BLaER1 treated with 17β-estradiol and CSF1 and Interleukin-3, amounts not matched to agents 10 nM and 100 nM (cell line): ENCODE measurements around the gene GAPDHS.

Experiments
- H3K27ac ChIP-seq, 11 experiments: shearing (Covaris generic); formaldehyde crosslinking; 2 replicates each; pipeline ENCODE4 v1.8.1; 2022
- H3K27me3 ChIP-seq, 11 experiments: shearing (Covaris generic); formaldehyde crosslinking; 2 replicates each; pipeline ENCODE4 v1.8.1; 2022
- H3K36me3 ChIP-seq, 11 experiments: shearing (Covaris generic); formaldehyde crosslinking; 2 replicates each; pipeline ENCODE4 v1.8.1; 2022
- H3K4me1 ChIP-seq, 10 experiments: shearing (Covaris generic); formaldehyde crosslinking; 2 replicates each; pipeline ENCODE4 v1.8.1; 2022
- H3K4me2 ChIP-seq, 11 experiments: shearing (Covaris generic); formaldehyde crosslinking; 2 replicates each; pipeline ENCODE4 v1.8.1; 2022
- H3K4me3 ChIP-seq, 10 experiments: shearing (Covaris generic); formaldehyde crosslinking; 2 replicates each; pipeline ENCODE4 v1.8.1; 2022
- H3K9ac ChIP-seq, 11 experiments: shearing (Covaris generic); formaldehyde crosslinking; 2 replicates each; pipeline ENCODE4 v1.8.1; 2022
- H3K9me3 ChIP-seq, 11 experiments: shearing (Covaris generic); formaldehyde crosslinking; replicated peaks in 1 of 11; 2 replicates each; pipeline ENCODE4 v1.8.1; 2022
- H4K20me1 ChIP-seq, 11 experiments: shearing (Covaris generic); formaldehyde crosslinking; 2 replicates each; pipeline ENCODE4 v1.8.1; 2022
- Cebpa-rat ChIP-seq, 11 experiments: shearing (Covaris generic); IDR thresholded peaks; 2 replicates each; pipeline ENCODE4 v1.8.1; 2022

The GAPDHS gene

GRCh38 chr19:35528218-35529038 lies 4.8 kb upstream of the GAPDHS start, which contains the start of gene SBSN:
TSS of gene SBSN (minus strand) at chr19:35528311. CDS start at chr19:35528281, 30 bp downstream.
- H3K36me3 ChIP-seq = no peaks in the 10 kb centered on the region
- peaks cover 0 to 10% (median 4%) of the 10 kb centered on the region in 11 experiments; a peak in 12 of 22 replicates for H3K27me3 ChIP-seq
- H3K9ac ChIP-seq = peak within 1 kb of the TSS in 2 of 11 experiments; percentile 24 to 29; a peak in 2 of 22 replicates
- no peaks in the 10 kb centered on the region for H3K9me3 ChIP-seq
- H3K4me1 ChIP-seq = peaks cover 11 to 27% (median 20%) of the 10 kb centered on the region in 10 experiments
- H4K20me1 ChIP-seq = no peaks in the 10 kb centered on the region
- no peak for TF ChIP-seq Cebpa-rat (IDR thresholded peaks at IDR 0.05)
- H3K4me3 ChIP-seq = no peak within 1 kb of the TSS
- H3K27ac ChIP-seq = no peak within 1 kb of the TSS
- peak within 1 kb of the TSS; percentile 24 to 71 (median 58); a peak in 21 of 22 replicates for H3K4me2 ChIP-seq

- H3K4me3 ChIP-seq = no peak overlapping the region
- no peak for TF ChIP-seq Cebpa-rat (IDR thresholded peaks at IDR 0.05)
- peak overlapping the region in 9 of 11 experiments; percentile 30 to 71 (median 61); a peak in 17 of 22 replicates for H3K4me2 ChIP-seq
- H3K9ac ChIP-seq = peak overlapping the region in 2 of 11 experiments; percentile 24 to 29; a peak in 2 of 22 replicates
- H3K4me1 ChIP-seq = peaks cover 19 to 37% (median 25%) of the 10 kb centered on the region in 10 experiments
- H4K20me1 ChIP-seq = peaks cover 0 to 4% (median 0%) of the 10 kb centered on the region in 11 experiments; a peak in 1 of 22 replicates
- H3K27ac ChIP-seq = no peak overlapping the region
- no peaks in the 10 kb centered on the region for H3K9me3 ChIP-seq
- H3K27me3 ChIP-seq = peaks cover 0 to 21% (median 14%) of the 10 kb centered on the region in 11 experiments; a peak in 14 of 22 replicates
- no peaks in the 10 kb centered on the region for H3K36me3 ChIP-seq
Observed at GRCh38 chr19:35529241-35530218, 3.7 kb upstream of the GAPDHS start.

- Histone ChIP-seq H3K9ac (no peak overlapping the region), H4K20me1 (peaks cover 0 to 4% (median 0%) of the 10 kb centered on the region in 11 experiments; a peak in 2 of 22 replicates), H3K4me2 (no peak overlapping the region), H3K9me3 (no peaks in the 10 kb centered on the region), H3K4me1 (peaks cover 19 to 37% (median 25%) of the 10 kb centered on the region in 10 experiments), H3K27ac (no peak overlapping the region), H3K36me3 (no peaks in the 10 kb centered on the region), H3K4me3 (no peak overlapping the region), H3K27me3 (peaks cover 0 to 23% (median 17%) of the 10 kb centered on the region in 11 experiments; a peak in 14 of 22 replicates)
- TF ChIP-seq Cebpa-rat (IDR thresholded peaks at IDR 0.05) = no peak
Observed at GRCh38 chr19:35531291-35531690, 2.0 kb upstream of the GAPDHS start.

GRCh38 chr19:35533822-35534392 lies 651 bp downstream of the GAPDHS start:
- H3K27me3 ChIP-seq = peaks cover 0 to 23% (median 17%) of the 10 kb centered on the region in 11 experiments; a peak in 14 of 22 replicates
- peak overlapping the region; percentile 2 to 83 (median 37); a peak in 16 of 22 replicates for H3K4me2 ChIP-seq
- peaks cover 0 to 6% (median 0%) of the 10 kb centered on the region in 11 experiments; a peak in 3 of 22 replicates for H4K20me1 ChIP-seq
- no peak for TF ChIP-seq Cebpa-rat (IDR thresholded peaks at IDR 0.05)
- H3K9me3 ChIP-seq = no peaks in the 10 kb centered on the region
- no peak overlapping the region for H3K4me3 ChIP-seq
- H3K36me3 ChIP-seq = no peaks in the 10 kb centered on the region
- H3K4me1 ChIP-seq = peaks cover 14 to 28% (median 20%) of the 10 kb centered on the region in 10 experiments
- no peak overlapping the region for H3K9ac ChIP-seq
- H3K27ac ChIP-seq = peak overlapping the region in 1 of 11 experiments; percentile 18; a peak in 2 of 22 replicates

GRCh38 chr19:35534803-35535480 lies 1.7 kb downstream of the GAPDHS start:
- Histone ChIP-seq H3K4me2 (no peak overlapping the region), H3K27me3 (peaks cover 0 to 23% (median 17%) of the 10 kb centered on the region in 11 experiments; a peak in 14 of 22 replicates)
- no peak for TF ChIP-seq Cebpa-rat (IDR thresholded peaks at IDR 0.05)

GRCh38 chr19:35539314-35539713 lies 6.1 kb downstream of the GAPDHS start:
- no peak overlapping the region for H3K27ac ChIP-seq
- TF ChIP-seq Cebpa-rat (IDR thresholded peaks at IDR 0.05) = no peak
- H3K9me3 ChIP-seq = no peaks in the 10 kb centered on the region
- peaks cover 0 to 6% (median 3%) of the 10 kb centered on the region in 11 experiments; a peak in 10 of 22 replicates for H3K27me3 ChIP-seq
- no peak overlapping the region for H3K9ac ChIP-seq
- H3K4me1 ChIP-seq = peaks cover 2 to 18% (median 5%) of the 10 kb centered on the region in 10 experiments
- H3K4me2 ChIP-seq = no peak overlapping the region
- no peak overlapping the region for H3K4me3 ChIP-seq
- peaks cover 0 to 36% (median 16%) of the 10 kb centered on the region in 11 experiments; a peak in 10 of 22 replicates for H3K36me3 ChIP-seq
- H4K20me1 ChIP-seq = peaks cover 0 to 26% (median 0%) of the 10 kb centered on the region in 11 experiments; a peak in 4 of 22 replicates

More at GRCh38 chr19:35534803-35535480, 1.7 kb downstream of the GAPDHS start:
- Histone ChIP-seq H3K36me3 (peaks cover 0 to 7% (median 0%) of the 10 kb centered on the region in 11 experiments; a peak in 1 of 22 replicates), H3K9me3 (no peaks in the 10 kb centered on the region), H3K4me3 (no peak overlapping the region), H4K20me1 (peaks cover 0 to 16% (median 0%) of the 10 kb centered on the region in 11 experiments; a peak in 3 of 22 replicates), H3K4me1 (peaks cover 3 to 26% (median 10%) of the 10 kb centered on the region in 10 experiments; a peak in 17 of 20 replicates), H3K9ac (no peak overlapping the region), H3K27ac (no peak overlapping the region)

GRCh38 chr19:35539850-35540249 lies 6.6 kb downstream of the GAPDHS start:
- Histone ChIP-seq H3K4me2 (no peak overlapping the region), H3K27me3 (peaks cover 0 to under 1% (median 0%) of the 10 kb centered on the region in 11 experiments; a peak in 4 of 22 replicates), H3K9me3 (no peaks in the 10 kb centered on the region), H3K4me3 (no peak overlapping the region), H4K20me1 (peaks cover 0 to 26% (median 0%) of the 10 kb centered on the region in 11 experiments; a peak in 3 of 22 replicates), H3K27ac (no peak overlapping the region), H3K9ac (no peak overlapping the region), H3K36me3 (peaks cover 0 to 36% (median 16%) of the 10 kb centered on the region in 11 experiments; a peak in 10 of 22 replicates), H3K4me1 (peaks cover 7 to 22% (median 10%) of the 10 kb centered on the region in 10 experiments; a peak in 19 of 20 replicates)
- TF ChIP-seq Cebpa-rat (IDR thresholded peaks at IDR 0.05) = no peak
